A673 (cell line): ENCODE data around the gene APOBEC2. TPM values are rescaled to one million over a fixed set of nuclear protein-coding genes. Genes with fewer than 3 reads are reported as not detected.

ENCODE experiments used
- BruUV-seq: library from RNA; stranded (reverse); fragments of 400-500 nt; replicated peaks from 2 replicates; lab custom pipeline; 2021; lab: Mats Ljungman, UMichigan
- CTCF ChIA-PET: fragments of 300-600 bp; sonication (Branson Sonifier 250); formaldehyde crosslinking; loops from one replicate; lab custom pipeline; 2022; ENCODE audit warnings: antibody characterized with exemption; lab: Charles Lee
- POLR2A ChIA-PET: fragments of 300-600 bp; sonication (Branson Sonifier 250); formaldehyde crosslinking; loops from one replicate; lab custom pipeline; 2022; ENCODE audit warnings: antibody characterized with exemption; ENCODE audit not compliant: low non-redundant PET; lab: Charles Lee
- DNase-seq: peaks from one replicate; pipeline ENCODE4 v3.0.0-alpha.2; 2015; ENCODE audit warnings: low spot score
- H3K27ac ChIP-seq: fragments of 200-600 bp; sonication (generic); 2 replicates; pipeline ENCODE4 v1.5.1; 2016; ENCODE audit warnings: mixed run types, low read depth, mild to moderate bottlenecking, mixed read lengths, antibody characterized with exemption, low read length; ENCODE audit not compliant: poor library complexity, severe bottlenecking
- H3K27me3 ChIP-seq: fragments of 200-600 bp; sonication (generic); replicated peaks from 2 replicates; pipeline ENCODE4 v1.6.1; 2017; ENCODE audit warnings: mixed run types, low read depth, mild to moderate bottlenecking, mixed read lengths, antibody characterized with exemption, low read length; ENCODE audit not compliant: insufficient read depth, poor library complexity
- H3K36me3 ChIP-seq: fragments of 200-600 bp; sonication (generic); 2 replicates; pipeline ENCODE4 v1.6.1; 2016; ENCODE audit warnings: mixed run types, mild to moderate bottlenecking, mixed read lengths, antibody characterized with exemption, low read length; ENCODE audit not compliant: insufficient read depth, poor library complexity, severe bottlenecking
- H3K4me1 ChIP-seq: fragments of 200-600 bp; sonication (generic); 2 replicates; pipeline ENCODE4 v1.6.1; 2017; ENCODE audit warnings: mixed run types, mild to moderate bottlenecking, mixed read lengths, antibody characterized with exemption, low read length; ENCODE audit not compliant: insufficient read depth, poor library complexity, severe bottlenecking
- H3K4me3 ChIP-seq: fragments of 200-600 bp; sonication (generic); 2 replicates; pipeline ENCODE4 v1.5.1; 2016; ENCODE audit warnings: low read depth, mixed run types, mild to moderate bottlenecking, mixed read lengths, low read length; ENCODE audit not compliant: poor library complexity, severe bottlenecking
- H3K9me3 ChIP-seq: fragments of 200-600 bp; sonication (generic); 2 replicates; pipeline ENCODE4 v1.6.1; 2016; ENCODE audit warnings: mixed run types, low read depth, mild to moderate bottlenecking, mixed read lengths, antibody characterized with exemption, low read length; ENCODE audit not compliant: poor library complexity, severe bottlenecking
- CTCF ChIP-seq: fragments of 300-800, 200-600 bp; sonication (generic); conservative IDR thresholded peaks from 2 replicates; pipeline ENCODE4 v1.5.1; 2017; ENCODE audit warnings: low read depth, mild to moderate bottlenecking, antibody characterized with exemption, low read length, moderate library complexity, mixed read lengths
- EZH2 ChIP-seq: fragments of 200-600 bp; sonication (generic); IDR thresholded peaks from 2 replicates; pipeline ENCODE4 v1.6.1; 2017; ENCODE audit warnings: borderline replicate concordance, low read depth, mild to moderate bottlenecking, mixed read lengths, antibody characterized with exemption, low read length; ENCODE audit not compliant: poor library complexity, severe bottlenecking
- intact Hi-C: fragments of 100-400 bp; cut with micrococcal nuclease; formaldehyde crosslinking; loops from one replicate; pipeline ENCODE4 v1.10.0; 2022; ENCODE audit not compliant: unreplicated experiment
- total RNA-seq: library from RNA; stranded (reverse); gene quantifications from 2 replicates; pipeline ENCODE4 v1.2.3, GENCODE V29; 2021

The APOBEC2 gene
- total RNA-seq, 1 experiment from 2014 or later: not detected

- TF ChIP-seq EZH2 (no peak), CTCF (peak; percentile 54; the same call in 1 of the 2 replicates)
- Histone ChIP-seq H3K27ac (no peak overlapping the region), H3K4me3 (no peak overlapping the region), H3K36me3 (peaks cover 85% of the 10 kb centered on the region), H3K9me3 (no peaks in the 10 kb centered on the region), H3K4me1 (no peaks in the 10 kb centered on the region), H3K27me3 (no peaks in the 10 kb centered on the region)
- ChIA-PET CTCF (interaction anchor here (1.4 kb wide), 1 partner anchor 90 kb away, joined by 5 read pairs; no protein-coding TSS in a partner anchor), POLR2A (no interaction called here)
- intact Hi-C loops: loop anchor here (2.0 kb wide), 1 partner anchor 226 kb away; no protein-coding TSS in a partner anchor
- no TSS peak for BruUV-seq
- DNase-seq: peak; percentile 37
Observed at GRCh38 chr6:41092421-41093140, 39.6 kb downstream of the APOBEC2 start.

DNA sequence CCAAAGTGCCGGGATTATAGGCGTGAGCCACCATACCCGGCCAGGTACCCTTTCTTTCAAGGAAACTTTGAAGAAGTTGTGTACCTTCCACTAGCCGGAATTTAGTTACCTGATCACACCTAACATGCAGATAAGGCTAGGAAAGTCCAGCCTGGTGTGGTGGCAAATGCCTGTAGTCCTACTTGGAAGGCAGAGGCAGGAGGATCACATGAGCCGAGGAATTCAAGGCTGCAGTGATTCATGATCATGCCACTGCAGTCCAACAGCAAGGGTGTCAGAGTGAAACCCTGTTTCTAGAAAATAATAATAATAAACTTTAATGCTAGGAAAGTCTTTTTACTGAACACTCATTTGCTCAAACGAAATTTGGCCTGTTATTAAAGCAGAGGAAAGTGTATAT is 40.7 kb downstream of the APOBEC2 start:
- ChIA-PET CTCF (no interaction called here), POLR2A (no interaction called here)
- no peak overlapping the region for H3K27ac ChIP-seq
- H3K4me3 ChIP-seq: no peak overlapping the region
- no peaks in the 10 kb centered on the region for H3K27me3 ChIP-seq
- TF ChIP-seq CTCF: no peak
- no peak for TF ChIP-seq EZH2
- no peaks in the 10 kb centered on the region for H3K4me1 ChIP-seq
- no peak for DNase-seq
- no TSS peak for BruUV-seq
- H3K36me3 ChIP-seq: peaks cover 95% of the 10 kb centered on the region
- intact Hi-C loops: loop anchor here (2.0 kb wide), 1 partner anchor 225 kb away; no protein-coding TSS in a partner anchor
- no peaks in the 10 kb centered on the region for H3K9me3 ChIP-seq

- TF ChIP-seq EZH2 (no peak), CTCF (no peak)
- POLR2A ChIA-PET: no interaction called here
- H3K36me3 ChIP-seq: peaks cover 80% of the 10 kb centered on the region
- no peaks in the 10 kb centered on the region for H3K9me3 ChIP-seq
- no peak overlapping the region for H3K27ac ChIP-seq
- DNase-seq: peak; percentile 25
- H3K27me3 ChIP-seq: no peaks in the 10 kb centered on the region
- no peaks in the 10 kb centered on the region for H3K4me1 ChIP-seq
- no TSS peak for BruUV-seq
- no peak overlapping the region for H3K4me3 ChIP-seq
- intact Hi-C loops: no loop called here
- CTCF ChIA-PET: no interaction called here
Observed at GRCh38 chr6:41097467-41098090, 44.6 kb downstream of the APOBEC2 start.
